HEK293 (cell line): ENCODE measurements around the gene ZNF780B.

ENCODE experiments used
- CTCF ChIA-PET: fragments of 350-600 bp; formaldehyde crosslinking; extraction: SDS; loops from one replicate; lab custom pipeline; 2021; ENCODE audit warnings: antibody characterized with exemption; lab: Yijun Ruan, JAX
- POLR2A ChIA-PET: fragments of 300-600 bp; formaldehyde crosslinking; extraction: SDS; loops from one replicate; lab custom pipeline; 2020; ENCODE audit warnings: antibody characterized with exemption, inconsistent platforms; lab: Yijun Ruan, JAX
- H3K27ac ChIP-seq: fragments of 200-500 bp; sonication (Bioruptor generic); 2 replicates; pipeline ENCODE4 v1.5.1; 2014; ENCODE audit warnings: low read depth, low read length, control low read depth, inconsistent platforms; ENCODE audit errors: extremely low read depth
- H3K36me3 ChIP-seq, 2 experiments: fragments of 200-500 bp in 1 of 2; sonication (Bioruptor generic) in 1 of 2; 1 replicate in 1 of 2; 2 replicates in 1 of 2; pipeline ENCODE4 v1.5.1; 2014 to 2017; ENCODE audit warnings: inconsistent platforms in 2 of 2, low read length in 2 of 2; ENCODE audit not compliant: control insufficient read depth in 2 of 2, insufficient read depth in 1 of 2
- H3K4me1 ChIP-seq: fragments of 200-500 bp; sonication (Bioruptor generic); 2 replicates; pipeline ENCODE4 v1.5.1; 2014; ENCODE audit warnings: mild to moderate bottlenecking, low read length, inconsistent platforms; ENCODE audit not compliant: control insufficient read depth, insufficient read depth
- H3K4me3 ChIP-seq: 2 replicates; pipeline ENCODE4 v1.5.1; 2011; ENCODE audit warnings: low read depth, mild to moderate bottlenecking, control low read depth, low read length, moderate library complexity
- H3K9me3 ChIP-seq: fragments of 200-500 bp; sonication (Bioruptor generic); 2 replicates; pipeline ENCODE4 v1.5.1; 2014; ENCODE audit warnings: low read depth, low read length, inconsistent platforms; ENCODE audit not compliant: control insufficient read depth, insufficient read depth
- GFI1B ChIP-seq: fragments of 450-650 bp; formaldehyde crosslinking; IDR thresholded peaks from 2 replicates; pipeline ENCODE4 v1.5.1; 2016; ENCODE audit warnings: missing biosample characterization, missing genetic modification characterization
- KLF16 ChIP-seq: fragments of 450-650 bp; formaldehyde crosslinking; IDR thresholded peaks from 2 replicates; pipeline ENCODE4 v1.5.1; 2017; ENCODE audit warnings: missing biosample characterization, missing genetic modification characterization
- MEIS1 ChIP-seq: sonication (generic); formaldehyde crosslinking; IDR thresholded peaks from 2 replicates; pipeline ENCODE4 v1.8.1; 2022; ENCODE audit warnings: missing genetic modification reagents, mild to moderate bottlenecking, borderline replicate concordance
- SP2 ChIP-seq: fragments of 450-650 bp; formaldehyde crosslinking; IDR thresholded peaks from 2 replicates; pipeline ENCODE4 v1.5.1; 2016; ENCODE audit warnings: missing biosample characterization, missing genetic modification characterization
- SP3 ChIP-seq: fragments of 450-650 bp; formaldehyde crosslinking; IDR thresholded peaks from 2 replicates; pipeline ENCODE4 v1.5.1; 2016; ENCODE audit warnings: missing biosample characterization, missing genetic modification characterization
- WT1 ChIP-seq: fragments of 450-650 bp; formaldehyde crosslinking; IDR thresholded peaks from 2 replicates; pipeline ENCODE4 v1.5.1; 2016; ENCODE audit warnings: missing biosample characterization, missing genetic modification characterization
- YY2 ChIP-seq: fragments of 450-650 bp; formaldehyde crosslinking; IDR thresholded peaks from 2 replicates; pipeline ENCODE4 v1.5.1; 2016; ENCODE audit warnings: missing biosample characterization, missing genetic modification characterization
- ZFHX2 ChIP-seq: fragments of 450-650 bp; formaldehyde crosslinking; conservative IDR thresholded peaks from 2 replicates; pipeline ENCODE4 v1.5.1; 2016; ENCODE audit warnings: missing biosample characterization, missing genetic modification characterization
- ZNF121 ChIP-seq: fragments of 450-650 bp; formaldehyde crosslinking; IDR thresholded peaks from 2 replicates; pipeline ENCODE4 v1.5.1; 2016; ENCODE audit warnings: missing biosample characterization, missing genetic modification characterization
- ZNF155 ChIP-seq: fragments of 450-650 bp; formaldehyde crosslinking; IDR thresholded peaks from 2 replicates; pipeline ENCODE4 v1.5.1; 2016; ENCODE audit warnings: missing biosample characterization, missing genetic modification characterization
- ZNF223 ChIP-seq: fragments of 450-650 bp; formaldehyde crosslinking; IDR thresholded peaks from 2 replicates; pipeline ENCODE4 v1.5.1; 2016; ENCODE audit warnings: missing biosample characterization, missing genetic modification characterization
- ZNF335 ChIP-seq: fragments of 450-650 bp; formaldehyde crosslinking; conservative IDR thresholded peaks from 2 replicates; pipeline ENCODE4 v1.5.1; 2016; ENCODE audit warnings: missing biosample characterization, missing genetic modification characterization
- ZNF341 ChIP-seq: fragments of 450-650 bp; formaldehyde crosslinking; IDR thresholded peaks from 2 replicates; pipeline ENCODE4; 2016; ENCODE audit warnings: low read depth, missing biosample characterization, missing genetic modification characterization
- ZNF626 ChIP-seq: fragments of 450-650 bp; sonication (Bioruptor Pico); formaldehyde crosslinking; IDR thresholded peaks from 2 replicates; pipeline ENCODE4 v1.5.1; 2018; ENCODE audit warnings: missing biosample characterization, missing genetic modification characterization, inconsistent platforms
- ZNF792 ChIP-seq: fragments of 450-650 bp; formaldehyde crosslinking; IDR thresholded peaks from 2 replicates; pipeline ENCODE4 v1.5.1; 2016; ENCODE audit warnings: missing biosample characterization, missing genetic modification characterization
- ZNF837 ChIP-seq: fragments of 450-650 bp; formaldehyde crosslinking; IDR thresholded peaks from 2 replicates; pipeline ENCODE4 v1.5.1; 2016; ENCODE audit warnings: missing biosample characterization, missing genetic modification characterization
- TF ChIP-seq, protein P1 (sequence below): fragments of 450-650 bp; formaldehyde crosslinking; IDR thresholded peaks from 2 replicates; pipeline ENCODE4 v1.5.1; 2017; ENCODE audit warnings: missing biosample characterization, missing genetic modification characterization
- TF ChIP-seq, protein P2 (sequence below): fragments of 450-650 bp; IDR thresholded peaks from 2 replicates; pipeline ENCODE4 v1.5.1; 2018; ENCODE audit warnings: missing biosample characterization, mild to moderate bottlenecking, missing genetic modification characterization
- TF ChIP-seq, protein P3 (sequence below): sonication (generic); formaldehyde crosslinking; IDR thresholded peaks from 2 replicates; pipeline ENCODE4 v1.8.1; 2022; ENCODE audit warnings: mild to moderate bottlenecking, moderate library complexity, missing genetic modification reagents
- TF ChIP-seq, protein P4 (sequence below): fragments of 450-650 bp; formaldehyde crosslinking; IDR thresholded peaks from 2 replicates; pipeline ENCODE4 v1.5.1; 2017; ENCODE audit warnings: missing biosample characterization, missing genetic modification characterization
- TF ChIP-seq, protein P5 (sequence below): fragments of 450-650 bp; formaldehyde crosslinking; IDR thresholded peaks from 2 replicates; pipeline ENCODE4 v1.5.1; 2017; ENCODE audit warnings: missing biosample characterization, missing genetic modification characterization
- TF ChIP-seq, protein P6 (sequence below): fragments of 450-650 bp; formaldehyde crosslinking; IDR thresholded peaks from 2 replicates; pipeline ENCODE4 v1.5.1; 2016; ENCODE audit warnings: missing biosample characterization, missing genetic modification characterization
- TF ChIP-seq, protein P7 (sequence below): fragments of 450-650 bp; formaldehyde crosslinking; IDR thresholded peaks from 2 replicates; pipeline ENCODE4 v1.5.0; 2017; ENCODE audit warnings: missing biosample characterization, missing genetic modification characterization, borderline replicate concordance
- TF ChIP-seq, protein P8 (sequence below): fragments of 450-650 bp; formaldehyde crosslinking; IDR thresholded peaks from 2 replicates; pipeline ENCODE4 v1.5.1; 2016; ENCODE audit warnings: missing biosample characterization, missing genetic modification characterization

ZNF780B gene

DNA sequence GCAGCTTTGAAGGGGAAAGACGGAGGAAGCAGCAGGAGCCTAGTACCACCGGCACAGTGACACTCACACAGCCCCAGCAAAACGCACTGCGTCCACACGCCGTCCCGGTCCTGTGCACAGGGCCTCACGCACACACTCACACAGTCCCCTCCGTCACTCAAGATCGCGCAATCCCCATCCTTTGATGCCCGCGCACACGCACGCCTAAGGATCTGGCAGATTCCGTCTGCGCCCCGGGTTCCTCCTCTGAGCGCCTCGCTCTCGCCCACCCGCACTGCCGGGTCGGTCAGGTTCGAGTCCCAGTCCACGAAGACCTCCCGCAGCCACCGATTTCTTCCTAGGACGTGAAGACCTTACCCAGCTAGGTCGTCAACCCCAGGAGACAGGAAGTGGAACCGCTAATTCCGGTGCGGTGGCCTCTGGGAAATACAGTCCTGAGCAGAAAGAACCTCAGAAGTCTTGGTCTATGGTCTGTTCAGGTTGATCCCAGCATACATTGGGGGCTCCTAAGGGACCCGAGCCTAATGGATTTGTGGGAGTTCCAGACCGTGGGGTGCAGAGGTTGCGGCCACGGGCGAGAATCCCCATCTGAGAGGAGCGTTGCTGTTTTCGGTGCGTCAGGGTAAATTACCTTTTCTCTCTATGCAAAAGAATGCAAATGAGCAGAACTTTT is at the start of gene ZNF780B:
TSS of gene ZNF780B (minus strand) at position 400 of the 673 bp plus-strand sequence. CDS start 5,899 bp downstream, outside the sequence.
- H3K36me3 ChIP-seq, result peaks cover 0 to 36% of the 10 kb centered on the region in 2 experiments; a peak in 2 of 3 replicates
- H3K4me3 ChIP-seq, result peak within 1 kb of the TSS; percentile 64
- ChIA-PET POLR2A (interaction anchor here (1.0 to 2.3 kb wide), 6 partner anchors 10 to 149 kb away, joined by 3 to 11 read pairs (median 6); partner anchors contain the start of genes PSMC4, ZNF546 and ZNF780A), CTCF (interaction anchor here (0.6 to 2.3 kb wide), 5 partner anchors 10 to 578 kb away, joined by 3 to 9 read pairs (median 5); no protein-coding TSS in a partner anchor)
- peak within 1 kb of the TSS; percentile 68; the same call in 1 of the 2 replicates for H3K27ac ChIP-seq
- H3K9me3 ChIP-seq, result peaks cover 34% of the 10 kb centered on the region
- peaks cover 16% of the 10 kb centered on the region; the same call in 1 of the 2 replicates for H3K4me1 ChIP-seq
- TF ChIP-seq GFI1B (tag by site-specific recombination) (no peak), ZNF341 (tag by site-specific recombination) (0 out of 2 replicates have a peak, but pooled peaks have one; percentile 20), ZNF837 (tag by site-specific recombination) (no peak), SP2 (tag by site-specific recombination) (peak; percentile 53; the same call in 1 of the 2 replicates), KLF16 (tag by site-specific recombination) (peak; percentile 94), MEIS1 (CRISPR knock-in tag) (no peak), ZNF121 (tag by site-specific recombination) (no peak; the same call in 1 of the 2 replicates), ZNF626 (tag by site-specific recombination) (no peak), ZNF155 (tag by site-specific recombination) (no peak), ZNF792 (0 out of 2 replicates have a peak, but pooled peaks have one; percentile 84), ZNF223 (tag by site-specific recombination) (no peak), ZNF335 (tag by site-specific recombination) (peak; percentile 98), ZFHX2 (tag by site-specific recombination) (peak; percentile 62), SP3 (tag by site-specific recombination) (no peak), YY2 (peak; percentile 54; the same call in 1 of the 2 replicates), WT1 (no peak)
- TF ChIP-seq, protein P1, sequence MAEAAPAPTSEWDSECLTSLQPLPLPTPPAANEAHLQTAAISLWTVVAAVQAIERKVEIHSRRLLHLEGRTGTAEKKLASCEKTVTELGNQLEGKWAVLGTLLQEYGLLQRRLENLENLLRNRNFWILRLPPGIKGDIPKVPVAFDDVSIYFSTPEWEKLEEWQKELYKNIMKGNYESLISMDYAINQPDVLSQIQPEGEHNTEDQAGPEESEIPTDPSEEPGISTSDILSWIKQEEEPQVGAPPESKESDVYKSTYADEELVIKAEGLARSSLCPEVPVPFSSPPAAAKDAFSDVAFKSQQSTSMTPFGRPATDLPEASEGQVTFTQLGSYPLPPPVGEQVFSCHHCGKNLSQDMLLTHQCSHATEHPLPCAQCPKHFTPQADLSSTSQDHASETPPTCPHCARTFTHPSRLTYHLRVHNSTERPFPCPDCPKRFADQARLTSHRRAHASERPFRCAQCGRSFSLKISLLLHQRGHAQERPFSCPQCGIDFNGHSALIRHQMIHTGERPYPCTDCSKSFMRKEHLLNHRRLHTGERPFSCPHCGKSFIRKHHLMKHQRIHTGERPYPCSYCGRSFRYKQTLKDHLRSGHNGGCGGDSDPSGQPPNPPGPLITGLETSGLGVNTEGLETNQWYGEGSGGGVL (tag by site-specific recombination), result no peak; the same call in 1 of the 2 replicates
- TF ChIP-seq, protein P2, sequence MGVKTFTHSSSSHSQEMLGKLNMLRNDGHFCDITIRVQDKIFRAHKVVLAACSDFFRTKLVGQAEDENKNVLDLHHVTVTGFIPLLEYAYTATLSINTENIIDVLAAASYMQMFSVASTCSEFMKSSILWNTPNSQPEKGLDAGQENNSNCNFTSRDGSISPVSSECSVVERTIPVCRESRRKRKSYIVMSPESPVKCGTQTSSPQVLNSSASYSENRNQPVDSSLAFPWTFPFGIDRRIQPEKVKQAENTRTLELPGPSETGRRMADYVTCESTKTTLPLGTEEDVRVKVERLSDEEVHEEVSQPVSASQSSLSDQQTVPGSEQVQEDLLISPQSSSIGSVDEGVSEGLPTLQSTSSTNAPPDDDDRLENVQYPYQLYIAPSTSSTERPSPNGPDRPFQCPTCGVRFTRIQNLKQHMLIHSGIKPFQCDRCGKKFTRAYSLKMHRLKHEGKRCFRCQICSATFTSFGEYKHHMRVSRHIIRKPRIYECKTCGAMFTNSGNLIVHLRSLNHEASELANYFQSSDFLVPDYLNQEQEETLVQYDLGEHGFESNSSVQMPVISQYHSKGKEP (tag by site-specific recombination), result no peak
- TF ChIP-seq, protein P3, sequence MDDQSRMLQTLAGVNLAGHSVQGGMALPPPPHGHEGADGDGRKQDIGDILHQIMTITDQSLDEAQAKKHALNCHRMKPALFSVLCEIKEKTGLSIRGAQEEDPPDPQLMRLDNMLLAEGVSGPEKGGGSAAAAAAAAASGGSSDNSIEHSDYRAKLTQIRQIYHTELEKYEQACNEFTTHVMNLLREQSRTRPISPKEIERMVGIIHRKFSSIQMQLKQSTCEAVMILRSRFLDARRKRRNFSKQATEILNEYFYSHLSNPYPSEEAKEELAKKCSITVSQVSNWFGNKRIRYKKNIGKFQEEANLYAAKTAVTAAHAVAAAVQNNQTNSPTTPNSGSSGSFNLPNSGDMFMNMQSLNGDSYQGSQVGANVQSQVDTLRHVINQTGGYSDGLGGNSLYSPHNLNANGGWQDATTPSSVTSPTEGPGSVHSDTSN, result 0 out of 2 replicates have a peak, but pooled peaks have one; percentile 49
- TF ChIP-seq, protein P4, sequence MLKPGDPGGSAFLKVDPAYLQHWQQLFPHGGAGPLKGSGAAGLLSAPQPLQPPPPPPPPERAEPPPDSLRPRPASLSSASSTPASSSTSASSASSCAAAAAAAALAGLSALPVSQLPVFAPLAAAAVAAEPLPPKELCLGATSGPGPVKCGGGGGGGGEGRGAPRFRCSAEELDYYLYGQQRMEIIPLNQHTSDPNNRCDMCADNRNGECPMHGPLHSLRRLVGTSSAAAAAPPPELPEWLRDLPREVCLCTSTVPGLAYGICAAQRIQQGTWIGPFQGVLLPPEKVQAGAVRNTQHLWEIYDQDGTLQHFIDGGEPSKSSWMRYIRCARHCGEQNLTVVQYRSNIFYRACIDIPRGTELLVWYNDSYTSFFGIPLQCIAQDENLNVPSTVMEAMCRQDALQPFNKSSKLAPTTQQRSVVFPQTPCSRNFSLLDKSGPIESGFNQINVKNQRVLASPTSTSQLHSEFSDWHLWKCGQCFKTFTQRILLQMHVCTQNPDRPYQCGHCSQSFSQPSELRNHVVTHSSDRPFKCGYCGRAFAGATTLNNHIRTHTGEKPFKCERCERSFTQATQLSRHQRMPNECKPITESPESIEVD, result no peak
- TF ChIP-seq, protein P5, sequence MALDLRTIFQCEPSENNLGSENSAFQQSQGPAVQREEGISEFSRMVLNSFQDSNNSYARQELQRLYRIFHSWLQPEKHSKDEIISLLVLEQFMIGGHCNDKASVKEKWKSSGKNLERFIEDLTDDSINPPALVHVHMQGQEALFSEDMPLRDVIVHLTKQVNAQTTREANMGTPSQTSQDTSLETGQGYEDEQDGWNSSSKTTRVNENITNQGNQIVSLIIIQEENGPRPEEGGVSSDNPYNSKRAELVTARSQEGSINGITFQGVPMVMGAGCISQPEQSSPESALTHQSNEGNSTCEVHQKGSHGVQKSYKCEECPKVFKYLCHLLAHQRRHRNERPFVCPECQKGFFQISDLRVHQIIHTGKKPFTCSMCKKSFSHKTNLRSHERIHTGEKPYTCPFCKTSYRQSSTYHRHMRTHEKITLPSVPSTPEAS (tag by site-specific recombination), result peak; percentile 99
- TF ChIP-seq, protein P6, sequence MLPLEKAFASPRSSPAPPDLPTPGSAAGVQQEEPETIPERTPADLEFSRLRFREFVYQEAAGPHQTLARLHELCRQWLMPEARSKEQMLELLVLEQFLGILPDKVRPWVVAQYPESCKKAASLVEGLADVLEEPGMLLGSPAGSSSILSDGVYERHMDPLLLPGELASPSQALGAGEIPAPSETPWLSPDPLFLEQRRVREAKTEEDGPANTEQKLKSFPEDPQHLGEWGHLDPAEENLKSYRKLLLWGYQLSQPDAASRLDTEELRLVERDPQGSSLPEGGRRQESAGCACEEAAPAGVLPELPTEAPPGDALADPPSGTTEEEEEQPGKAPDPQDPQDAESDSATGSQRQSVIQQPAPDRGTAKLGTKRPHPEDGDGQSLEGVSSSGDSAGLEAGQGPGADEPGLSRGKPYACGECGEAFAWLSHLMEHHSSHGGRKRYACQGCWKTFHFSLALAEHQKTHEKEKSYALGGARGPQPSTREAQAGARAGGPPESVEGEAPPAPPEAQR (tag by site-specific recombination), result no peak
- TF ChIP-seq, protein P7, sequence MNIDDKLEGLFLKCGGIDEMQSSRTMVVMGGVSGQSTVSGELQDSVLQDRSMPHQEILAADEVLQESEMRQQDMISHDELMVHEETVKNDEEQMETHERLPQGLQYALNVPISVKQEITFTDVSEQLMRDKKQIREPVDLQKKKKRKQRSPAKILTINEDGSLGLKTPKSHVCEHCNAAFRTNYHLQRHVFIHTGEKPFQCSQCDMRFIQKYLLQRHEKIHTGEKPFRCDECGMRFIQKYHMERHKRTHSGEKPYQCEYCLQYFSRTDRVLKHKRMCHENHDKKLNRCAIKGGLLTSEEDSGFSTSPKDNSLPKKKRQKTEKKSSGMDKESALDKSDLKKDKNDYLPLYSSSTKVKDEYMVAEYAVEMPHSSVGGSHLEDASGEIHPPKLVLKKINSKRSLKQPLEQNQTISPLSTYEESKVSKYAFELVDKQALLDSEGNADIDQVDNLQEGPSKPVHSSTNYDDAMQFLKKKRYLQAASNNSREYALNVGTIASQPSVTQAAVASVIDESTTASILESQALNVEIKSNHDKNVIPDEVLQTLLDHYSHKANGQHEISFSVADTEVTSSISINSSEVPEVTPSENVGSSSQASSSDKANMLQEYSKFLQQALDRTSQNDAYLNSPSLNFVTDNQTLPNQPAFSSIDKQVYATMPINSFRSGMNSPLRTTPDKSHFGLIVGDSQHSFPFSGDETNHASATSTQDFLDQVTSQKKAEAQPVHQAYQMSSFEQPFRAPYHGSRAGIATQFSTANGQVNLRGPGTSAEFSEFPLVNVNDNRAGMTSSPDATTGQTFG, result no peak
- TF ChIP-seq, protein P8, sequence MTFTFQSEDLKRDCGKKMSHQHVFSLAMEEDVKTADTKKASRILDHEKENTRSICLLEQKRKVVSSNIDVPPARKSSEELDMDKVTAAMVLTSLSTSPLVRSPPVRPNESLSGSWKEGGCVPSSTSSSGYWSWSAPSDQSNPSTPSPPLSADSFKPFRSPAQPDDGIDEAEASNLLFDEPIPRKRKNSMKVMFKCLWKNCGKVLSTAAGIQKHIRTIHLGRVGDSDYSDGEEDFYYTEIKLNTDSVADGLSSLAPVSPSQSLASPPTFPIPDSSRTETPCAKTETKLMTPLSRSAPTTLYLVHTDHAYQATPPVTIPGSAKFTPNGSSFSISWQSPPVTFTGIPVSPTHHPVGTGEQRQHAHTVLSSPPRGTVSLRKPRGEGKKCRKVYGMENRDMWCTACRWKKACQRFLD (tag by site-specific recombination), result no peak
